IMR-90 (cell line): ENCODE data around the gene RANBP10.
A peak's percentile ranks its signal among the peaks of the same experiment; 100 is the strongest.

Experiments used
- BHLHE40 ChIP-seq: fragments of 150-350 bp; IDR thresholded peaks from 2 replicates; pipeline ENCODE4 v1.6.1; 2016; ENCODE audit warnings: mild to moderate bottlenecking, low read depth, low read length
- CEBPB ChIP-seq: IDR thresholded peaks from 2 replicates; pipeline ENCODE4 v1.6.1; 2012; ENCODE audit warnings: low read depth, low read length, improper control_type of control experiment
- MAFK ChIP-seq: IDR thresholded peaks from 2 replicates; pipeline ENCODE4 v1.6.1; 2012; ENCODE audit warnings: low read depth, low read length, improper control_type of control experiment
- POLR2A ChIP-seq: IDR thresholded peaks from 2 replicates; pipeline ENCODE4 v1.6.1; 2012; ENCODE audit warnings: mild to moderate bottlenecking, low read depth, low read length
- RAD21 ChIP-seq: IDR thresholded peaks from 2 replicates; pipeline ENCODE4 v1.6.1; 2012; ENCODE audit warnings: low read length, improper control_type of control experiment
- TF ChIP-seq, protein P1 (sequence below): conservative IDR thresholded peaks from 2 replicates; pipeline ENCODE4 v1.5.1; 2012; ENCODE audit warnings: mild to moderate bottlenecking, low read depth, low read length, improper control_type of control experiment
- TF ChIP-seq, protein P2 (sequence below): fragments of 150-350 bp; IDR thresholded peaks from 2 replicates; pipeline ENCODE4 v1.6.1; 2016; ENCODE audit warnings: low read depth, mild to moderate bottlenecking, low read length, moderate library complexity, borderline replicate concordance

DNA sequence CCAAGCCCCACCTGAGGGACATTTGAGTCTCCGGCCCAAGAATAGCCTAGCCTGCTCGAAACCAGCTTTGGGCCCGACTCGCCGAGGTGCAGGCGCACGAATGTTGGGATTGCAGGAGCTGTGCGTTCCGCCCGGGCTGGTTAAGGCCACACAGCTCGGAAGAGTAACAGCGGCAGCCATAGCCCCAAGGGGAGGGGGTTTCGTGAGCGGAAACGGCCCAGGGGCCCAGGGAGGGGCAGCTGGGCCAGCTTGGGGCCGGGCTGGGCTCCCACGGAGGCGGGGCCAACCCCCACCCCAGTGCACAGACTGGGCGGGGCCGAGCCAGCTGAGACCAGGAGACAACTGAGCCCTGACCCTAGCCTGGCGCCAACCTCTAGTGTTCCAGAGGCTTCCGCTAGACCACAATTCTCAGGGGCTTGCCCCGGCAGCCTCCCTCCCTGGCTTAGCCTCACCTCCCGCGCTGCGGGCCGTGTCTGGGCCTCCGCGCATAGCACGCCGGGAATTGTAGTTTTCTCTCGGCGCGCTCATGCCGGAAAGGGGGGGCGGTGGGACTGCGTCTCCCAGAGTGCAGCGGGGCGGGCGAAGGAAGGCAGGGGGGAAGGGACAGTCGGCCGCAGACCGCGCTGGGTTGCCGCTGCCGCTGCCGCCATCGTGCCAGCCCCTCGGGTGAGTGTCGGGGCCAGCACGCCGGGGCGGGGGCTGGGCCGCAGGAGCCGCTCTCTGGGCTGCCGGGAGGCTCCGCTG, 40.1 kb upstream of the RANBP10 start, which contains the start of gene NUTF2:
- TF ChIP-seq, protein P1, sequence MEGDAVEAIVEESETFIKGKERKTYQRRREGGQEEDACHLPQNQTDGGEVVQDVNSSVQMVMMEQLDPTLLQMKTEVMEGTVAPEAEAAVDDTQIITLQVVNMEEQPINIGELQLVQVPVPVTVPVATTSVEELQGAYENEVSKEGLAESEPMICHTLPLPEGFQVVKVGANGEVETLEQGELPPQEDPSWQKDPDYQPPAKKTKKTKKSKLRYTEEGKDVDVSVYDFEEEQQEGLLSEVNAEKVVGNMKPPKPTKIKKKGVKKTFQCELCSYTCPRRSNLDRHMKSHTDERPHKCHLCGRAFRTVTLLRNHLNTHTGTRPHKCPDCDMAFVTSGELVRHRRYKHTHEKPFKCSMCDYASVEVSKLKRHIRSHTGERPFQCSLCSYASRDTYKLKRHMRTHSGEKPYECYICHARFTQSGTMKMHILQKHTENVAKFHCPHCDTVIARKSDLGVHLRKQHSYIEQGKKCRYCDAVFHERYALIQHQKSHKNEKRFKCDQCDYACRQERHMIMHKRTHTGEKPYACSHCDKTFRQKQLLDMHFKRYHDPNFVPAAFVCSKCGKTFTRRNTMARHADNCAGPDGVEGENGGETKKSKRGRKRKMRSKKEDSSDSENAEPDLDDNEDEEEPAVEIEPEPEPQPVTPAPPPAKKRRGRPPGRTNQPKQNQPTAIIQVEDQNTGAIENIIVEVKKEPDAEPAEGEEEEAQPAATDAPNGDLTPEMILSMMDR, result no peak
- TF ChIP-seq MAFK (no peak), POLR2A (peak; percentile 83), BHLHE40 (no peak), RAD21 (no peak), CEBPB (no peak)
- TF ChIP-seq, protein P2, sequence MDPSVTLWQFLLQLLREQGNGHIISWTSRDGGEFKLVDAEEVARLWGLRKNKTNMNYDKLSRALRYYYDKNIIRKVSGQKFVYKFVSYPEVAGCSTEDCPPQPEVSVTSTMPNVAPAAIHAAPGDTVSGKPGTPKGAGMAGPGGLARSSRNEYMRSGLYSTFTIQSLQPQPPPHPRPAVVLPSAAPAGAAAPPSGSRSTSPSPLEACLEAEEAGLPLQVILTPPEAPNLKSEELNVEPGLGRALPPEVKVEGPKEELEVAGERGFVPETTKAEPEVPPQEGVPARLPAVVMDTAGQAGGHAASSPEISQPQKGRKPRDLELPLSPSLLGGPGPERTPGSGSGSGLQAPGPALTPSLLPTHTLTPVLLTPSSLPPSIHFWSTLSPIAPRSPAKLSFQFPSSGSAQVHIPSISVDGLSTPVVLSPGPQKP, result no peak
